ENCODE measurements around the gene UCK1. TPM values are rescaled to one million over a fixed set of nuclear protein-coding genes. Genes with fewer than 3 reads are reported as not detected.
"Not testable (repeated sequence)": the region's sequence is repeated elsewhere in the genome, so short reads cannot be mapped to it uniquely, and the experiment has no call there.

The UCK1 gene
- total RNA-seq, 2 donors from 2014 or later = 22.6 to 29.5 TPM

- no peak for DNase-seq
- ATAC-seq = no peak
- intact Hi-C loops (cut with DNase I, micrococcal nuclease) = no loop called here
Observed at GRCh38 chr9:131555841-131556673, 25.0 kb upstream of the UCK1 start.

- no peak for ATAC-seq
- DNase-seq = no peak
- intact Hi-C loops (cut with DNase I, micrococcal nuclease) = no loop called here
Observed at GRCh38 chr9:131554843-131555351, 23.8 kb upstream of the UCK1 start.

- no peak for DNase-seq
- intact Hi-C loops (cut with DNase I, micrococcal nuclease) = no loop called here
- ATAC-seq = no peak
Observed at GRCh38 chr9:131554087-131554842, 23.2 kb upstream of the UCK1 start.

GRCh38 chr9:131552030-131552429 is 21.0 kb upstream of the UCK1 start:
- intact Hi-C loops (cut with DNase I, micrococcal nuclease) = no loop called here

GRCh38 chr9:131550465-131550864 is 19.4 kb upstream of the UCK1 start:
- ATAC-seq; intact Hi-C loops (cut with DNase I, micrococcal nuclease); DNase-seq: not testable (repeated sequence)

More at GRCh38 chr9:131552030-131552429, 21.0 kb upstream of the UCK1 start:
- ATAC-seq = no peak
- no peak for DNase-seq

- ATAC-seq; intact Hi-C loops (cut with DNase I, micrococcal nuclease); DNase-seq: not testable (repeated sequence)
Observed at GRCh38 chr9:131549186-131549585, 18.1 kb upstream of the UCK1 start.

GRCh38 chr9:131546336-131547084 is 15.4 kb upstream of the UCK1 start:
- ATAC-seq = no peak
- no peak for DNase-seq
- intact Hi-C loops (cut with DNase I, micrococcal nuclease) = no loop called here

- ATAC-seq (peak; percentile 44), DNase-seq (peak in 1 of 2 donors; percentile 26)
- intact Hi-C loops (cut with DNase I, micrococcal nuclease) = no loop called here
Observed at GRCh38 chr9:131545786-131546335, 14.8 kb upstream of the UCK1 start.

- intact Hi-C loops (cut with DNase I, micrococcal nuclease) = no loop called here
- ATAC-seq (peak; percentile 98), DNase-seq (peak; percentile 89 to 92)
Observed at GRCh38 chr9:131545003-131545785, 14.1 kb upstream of the UCK1 start, which contains the start of gene PRRT1B. Gene PRRT1B (plus strand): TSS chr9:131545523. CDS start chr9:131545616, 93 bp downstream.

- DNase-seq = no peak
- ATAC-seq = no peak
- intact Hi-C loops (cut with DNase I, micrococcal nuclease) = no loop called here
Observed at GRCh38 chr9:131543141-131543540, 12.1 kb upstream of the UCK1 start.

GRCh38 chr9:131539223-131539923 is 8.3 kb upstream of the UCK1 start:
- DNase-seq = no peak
- no peak for ATAC-seq
- intact Hi-C loops (cut with DNase I, micrococcal nuclease) = no loop called here

GRCh38 chr9:131537946-131538345 is 6.9 kb upstream of the UCK1 start:
- DNase-seq (no peak), ATAC-seq (no peak)
- intact Hi-C loops (cut with DNase I, micrococcal nuclease) = no loop called here

- no peak for DNase-seq
- ATAC-seq = peak; percentile 35
- intact Hi-C loops (cut with DNase I, micrococcal nuclease) = no loop called here
Observed at GRCh38 chr9:131534721-131535237, 3.7 kb upstream of the UCK1 start.

GRCh38 chr9:131530546-131530919 is 530 bp downstream of the UCK1 start:
- intact Hi-C loops (cut with DNase I, micrococcal nuclease) = no loop called here
- ATAC-seq (peak; percentile 35), DNase-seq (peak in 1 of 2 donors; percentile 55)

- peak; percentile 25 for ATAC-seq
- DNase-seq = no peak
- intact Hi-C loops (cut with DNase I, micrococcal nuclease) = no loop called here
Observed at GRCh38 chr9:131529597-131530545, 1.2 kb downstream of the UCK1 start.

GRCh38 chr9:131528886-131529505 is 2.1 kb downstream of the UCK1 start:
- intact Hi-C loops (cut with DNase I, micrococcal nuclease) = no loop called here
- ATAC-seq (no peak), DNase-seq (no peak)

All from left colon (tissue), 2 donors.